DND-41 (cell line): ENCODE measurements around the gene SH3RF3.

Experiments used
- ATAC-seq: fragments of 200-7000 bp; cut with Tn5 transposase; 3 replicates; pipeline ENCODE4 v1.9.1; 2021; ENCODE audit warnings: low read depth; ENCODE audit not compliant: insufficient read depth
- DNase-seq: peaks from one replicate; pipeline ENCODE4 v3.0.0-alpha.2; 2020
- H2AFZ ChIP-seq: 2 replicates; pipeline ENCODE4 v1.6.0; 2012; ENCODE audit warnings: low read depth, low read length
- H3K27ac ChIP-seq: 2 replicates; pipeline ENCODE4 v1.5.1; 2012; ENCODE audit warnings: low read length, inconsistent platforms
- H3K27me3 ChIP-seq: fragments of 200-600 bp; sonication (generic); 2 replicates; pipeline ENCODE4 v1.6.0; 2012; ENCODE audit warnings: low read length, mild to moderate bottlenecking, inconsistent platforms; ENCODE audit not compliant: insufficient read depth, poor library complexity
- H3K36me3 ChIP-seq: 2 replicates; pipeline ENCODE4 v1.5.1; 2012; ENCODE audit warnings: low read length, inconsistent platforms; ENCODE audit not compliant: insufficient read depth
- H3K4me1 ChIP-seq: 2 replicates; pipeline ENCODE4 v1.5.1; 2012; ENCODE audit warnings: mild to moderate bottlenecking, low read length; ENCODE audit not compliant: insufficient read depth
- H3K4me2 ChIP-seq: 2 replicates; pipeline ENCODE4 v1.6.0; 2012; ENCODE audit warnings: mild to moderate bottlenecking, moderate library complexity, low read length, inconsistent platforms; ENCODE audit not compliant: insufficient read depth
- H3K4me3 ChIP-seq, 2 experiments: fragments of 200-600 bp in 1 of 2; shearing (Covaris generic) in 1 of 2; 2 replicates each; pipeline ENCODE4 v1.5.1; 2012 to 2016; ENCODE audit warnings: inconsistent platforms in 2 of 2, low read length in 2 of 2, mild to moderate bottlenecking in 2 of 2, low read depth in 1 of 2, moderate library complexity in 1 of 2
- H3K79me2 ChIP-seq: 2 replicates; pipeline ENCODE4 v1.6.0; 2012; ENCODE audit warnings: low read length, inconsistent platforms; ENCODE audit not compliant: insufficient read depth
- H3K9ac ChIP-seq: 2 replicates; pipeline ENCODE4 v1.6.0; 2012; ENCODE audit warnings: low read depth, mild to moderate bottlenecking, inconsistent platforms, low read length, moderate library complexity
- H3K9me3 ChIP-seq: 2 replicates; pipeline ENCODE4 v1.5.1; 2012; ENCODE audit warnings: low read length, moderate library complexity, mild to moderate bottlenecking, inconsistent platforms; ENCODE audit not compliant: insufficient read depth, severe bottlenecking
- H4K20me1 ChIP-seq: 2 replicates; pipeline ENCODE4 v1.6.0; 2012; ENCODE audit warnings: low read length; ENCODE audit not compliant: insufficient read depth
- CTCF ChIP-seq: IDR thresholded peaks from 2 replicates; pipeline ENCODE4 v1.5.1; 2012; ENCODE audit warnings: borderline replicate concordance, low read length, moderate library complexity, mild to moderate bottlenecking; ENCODE audit not compliant: poor library complexity, severe bottlenecking; ENCODE audit errors: extremely low read depth
- EZH2 ChIP-seq: IDR thresholded peaks from 3 replicates; pipeline ENCODE4 v1.6.1; 2012; ENCODE audit warnings: borderline replicate concordance, low read depth, mild to moderate bottlenecking, moderate library complexity, low read length, inconsistent platforms; ENCODE audit not compliant: severe bottlenecking

SH3RF3 gene

GRCh38 chr2:109297566-109298490 lies 168.8 kb downstream of the SH3RF3 start:
- ATAC-seq: no peak
- DNase-seq: no peak
- Histone ChIP-seq H3K4me3 (no peak overlapping the region), H3K79me2 (no peaks in the 10 kb centered on the region), H4K20me1 (peaks cover 4% of the 10 kb centered on the region; the same call in 1 of the 2 replicates), H3K27me3 (peaks cover 3% of the 10 kb centered on the region), H3K4me2 (no peak overlapping the region), H2AFZ (no peak overlapping the region), H3K9me3 (no peaks in the 10 kb centered on the region), H3K27ac (no peak overlapping the region), H3K9ac (no peak overlapping the region), H3K4me1 (no peaks in the 10 kb centered on the region), H3K36me3 (no peaks in the 10 kb centered on the region)
- TF ChIP-seq CTCF: no peak
- no peak for TF ChIP-seq EZH2

- TF ChIP-seq EZH2 (no peak), CTCF (no peak)
- no peak overlapping the region for H3K4me2 ChIP-seq
- H3K9ac ChIP-seq: no peak overlapping the region
- peaks cover 4% of the 10 kb centered on the region; the same call in 1 of the 2 replicates for H4K20me1 ChIP-seq
- no peak for DNase-seq
- H3K27ac ChIP-seq: no peak overlapping the region
- no peaks in the 10 kb centered on the region for H3K9me3 ChIP-seq
- ATAC-seq: no peak
- no peaks in the 10 kb centered on the region for H3K4me1 ChIP-seq
- no peak overlapping the region for H3K4me3 ChIP-seq
- no peak overlapping the region for H2AFZ ChIP-seq
- peaks cover 3% of the 10 kb centered on the region for H3K27me3 ChIP-seq
- no peaks in the 10 kb centered on the region for H3K36me3 ChIP-seq
- H3K79me2 ChIP-seq: no peaks in the 10 kb centered on the region
These were observed 169.8 kb downstream of the SH3RF3 start for GRCh38 chr2:109298851-109299250.

GRCh38 chr2:109299536-109299935 lies 170.5 kb downstream of the SH3RF3 start:
- H3K27me3 ChIP-seq: peaks cover 3% of the 10 kb centered on the region
- H3K9ac ChIP-seq: no peak overlapping the region
- H4K20me1 ChIP-seq: peaks cover 4% of the 10 kb centered on the region; the same call in 1 of the 2 replicates
- no peak overlapping the region for H2AFZ ChIP-seq
- no peaks in the 10 kb centered on the region for H3K9me3 ChIP-seq
- H3K4me2 ChIP-seq: no peak overlapping the region
- H3K27ac ChIP-seq: no peak overlapping the region
- no peak for TF ChIP-seq CTCF
- TF ChIP-seq EZH2: no peak
- no peak overlapping the region for H3K4me3 ChIP-seq
- no peak for ATAC-seq
- H3K79me2 ChIP-seq: no peaks in the 10 kb centered on the region
- H3K36me3 ChIP-seq: no peaks in the 10 kb centered on the region
- no peak for DNase-seq
- no peaks in the 10 kb centered on the region for H3K4me1 ChIP-seq
